Dendritic cell treated with granulocyte-macrophage colony-stimulating factor and Interleukin-4, amounts not matched to agents 40 ng/mL and 50 ng/mL, for 4 days (primary cell): ENCODE measurements around the gene SLMAP.
A peak's percentile ranks its signal among the peaks of the same experiment; 100 is the strongest.

Source experiments
- H3K27ac Mint-ChIP-seq: one replicate; pipeline ENCODE4 v1.8.0; 2022; ENCODE audit warnings: mild to moderate bottlenecking, mixed read lengths
- H3K27me3 Mint-ChIP-seq: one replicate; pipeline ENCODE4 v1.8.0; 2022; ENCODE audit warnings: mild to moderate bottlenecking, mixed read lengths
- H3K36me3 Mint-ChIP-seq: one replicate; pipeline ENCODE4 v1.8.0; 2022; ENCODE audit warnings: low read depth, mixed read lengths
- H3K4me1 Mint-ChIP-seq: one replicate; pipeline ENCODE4 v1.8.0; 2022; ENCODE audit warnings: low read depth, mixed read lengths
- H3K4me3 Mint-ChIP-seq: one replicate; pipeline ENCODE4 v1.8.0; 2022; ENCODE audit warnings: mild to moderate bottlenecking, moderate library complexity, mixed read lengths
- H3K9me3 Mint-ChIP-seq: one replicate; pipeline ENCODE4 v1.8.0; 2022; ENCODE audit warnings: mixed read lengths
- intact Hi-C: fragments of 100-400 bp; cut with micrococcal nuclease; formaldehyde crosslinking; loops from one replicate; pipeline ENCODE4 v1.15.0; 2022

Gene SLMAP

GRCh38 chr3:57768595-57768994, 12.5 kb downstream of the SLMAP start:
- no peaks in the 10 kb centered on the region for H3K9me3 Mint-ChIP-seq
- H3K36me3 Mint-ChIP-seq, result peaks cover 43% of the 10 kb centered on the region
- H3K4me1 Mint-ChIP-seq, result peaks cover 42% of the 10 kb centered on the region
- H3K27ac Mint-ChIP-seq, result no peak overlapping the region
- intact Hi-C loops, result no loop called here
- H3K4me3 Mint-ChIP-seq, result no peak overlapping the region
- H3K27me3 Mint-ChIP-seq, result no peaks in the 10 kb centered on the region

DNA sequence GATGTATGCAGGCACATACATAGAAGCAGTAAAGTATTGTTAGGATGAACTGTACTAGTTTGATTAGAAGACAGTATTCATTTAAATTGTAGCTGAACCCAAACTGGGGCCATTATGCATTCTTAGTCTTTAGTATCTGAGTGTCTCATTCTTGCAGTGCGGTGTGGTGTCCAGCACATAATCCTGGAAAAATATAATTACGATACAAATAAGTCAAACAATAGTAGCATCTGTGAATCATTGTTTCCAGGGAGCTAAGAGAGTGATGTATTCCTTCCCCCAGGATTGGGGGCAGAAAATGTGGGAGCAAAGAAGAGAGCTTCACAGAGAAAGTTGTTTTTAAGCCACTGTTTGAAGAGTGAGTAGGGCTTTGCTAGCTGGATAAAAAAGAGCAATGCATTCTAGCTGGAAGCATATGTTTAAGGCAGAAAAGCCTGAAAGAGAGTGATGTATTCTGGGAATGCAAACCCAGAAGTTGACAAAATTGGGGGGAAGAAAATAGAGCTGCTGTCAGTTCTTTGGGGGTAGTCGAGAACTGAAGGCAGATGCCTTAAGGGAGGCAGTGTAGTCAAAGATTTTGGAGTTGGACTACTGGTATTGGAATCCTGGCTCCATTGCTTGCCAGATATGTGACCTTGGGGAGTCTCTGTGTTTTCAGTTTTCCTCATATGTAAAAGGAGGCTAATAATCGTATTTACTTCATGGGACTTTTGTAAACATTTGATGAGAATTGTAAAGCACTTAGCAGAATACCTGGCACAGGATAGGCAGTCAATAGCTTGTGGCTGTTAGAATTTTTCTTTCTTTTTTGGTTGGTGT, 14.1 kb downstream of the SLMAP start:
- Mint-ChIP-seq H3K36me3 (peaks cover 29% of the 10 kb centered on the region), H3K27me3 (no peaks in the 10 kb centered on the region), H3K4me3 (no peak overlapping the region), H3K9me3 (no peaks in the 10 kb centered on the region), H3K27ac (no peak overlapping the region), H3K4me1 (peaks cover 27% of the 10 kb centered on the region)
- intact Hi-C loops, result no loop called here

GRCh38 chr3:57772251-57772650, 16.1 kb downstream of the SLMAP start:
- H3K4me3 Mint-ChIP-seq, result no peak overlapping the region
- peaks cover 18% of the 10 kb centered on the region for H3K4me1 Mint-ChIP-seq
- H3K9me3 Mint-ChIP-seq, result no peaks in the 10 kb centered on the region
- H3K36me3 Mint-ChIP-seq, result peaks cover 19% of the 10 kb centered on the region
- H3K27ac Mint-ChIP-seq, result no peak overlapping the region
- intact Hi-C loops, result no loop called here
- H3K27me3 Mint-ChIP-seq, result no peaks in the 10 kb centered on the region

DNA sequence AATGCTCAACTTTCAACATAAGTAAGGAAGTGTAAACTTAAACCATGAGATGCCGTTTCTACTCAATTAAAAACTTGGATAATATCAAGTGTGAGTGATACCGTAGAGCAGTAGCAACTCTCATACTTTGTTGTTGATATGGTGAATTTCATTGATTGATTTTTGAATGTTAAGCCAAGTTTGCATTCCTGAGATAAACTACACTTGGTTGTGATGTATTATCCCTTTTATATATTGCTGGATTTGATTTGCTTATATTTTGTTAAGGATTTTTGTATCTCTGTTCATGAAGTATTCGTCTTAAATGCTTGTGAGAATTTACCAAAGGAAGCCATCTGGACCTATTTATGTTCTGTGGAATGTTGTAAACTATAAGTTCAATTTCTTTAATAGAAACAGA, 21.7 kb downstream of the SLMAP start:
- Mint-ChIP-seq H3K27ac (no peak overlapping the region), H3K9me3 (no peaks in the 10 kb centered on the region), H3K27me3 (no peaks in the 10 kb centered on the region), H3K36me3 (peaks cover 4% of the 10 kb centered on the region), H3K4me3 (no peak overlapping the region), H3K4me1 (peaks cover 20% of the 10 kb centered on the region)
- intact Hi-C loops, result no loop called here

- Mint-ChIP-seq H3K27me3 (no peaks in the 10 kb centered on the region), H3K27ac (peak overlapping the region; percentile 75), H3K36me3 (no peaks in the 10 kb centered on the region), H3K4me3 (no peak overlapping the region), H3K9me3 (no peaks in the 10 kb centered on the region), H3K4me1 (peaks cover 26% of the 10 kb centered on the region)
- intact Hi-C loops, result no loop called here
Measured at GRCh38 chr3:57778494-57778893, 22.4 kb downstream of the SLMAP start.

DNA sequence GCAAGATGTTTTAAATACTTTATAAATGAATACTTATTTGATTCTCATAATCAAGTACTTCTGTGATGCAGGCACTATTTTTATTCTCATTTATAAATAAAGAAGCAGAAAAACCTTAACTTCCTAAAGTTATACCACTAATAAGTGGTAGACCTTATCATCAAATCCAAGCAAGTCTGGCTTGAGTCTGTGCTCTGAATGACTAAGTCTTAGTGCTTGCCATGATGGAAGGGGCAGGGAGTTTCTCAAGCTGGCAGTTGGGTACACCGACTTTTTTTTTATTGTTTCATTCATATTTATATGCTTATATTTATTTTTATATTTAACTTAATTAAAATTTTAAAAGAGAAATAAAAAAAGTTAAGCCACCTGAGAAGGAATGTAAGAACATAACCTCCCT, 23.6 kb downstream of the SLMAP start:
- intact Hi-C loops, result no loop called here

DNA sequence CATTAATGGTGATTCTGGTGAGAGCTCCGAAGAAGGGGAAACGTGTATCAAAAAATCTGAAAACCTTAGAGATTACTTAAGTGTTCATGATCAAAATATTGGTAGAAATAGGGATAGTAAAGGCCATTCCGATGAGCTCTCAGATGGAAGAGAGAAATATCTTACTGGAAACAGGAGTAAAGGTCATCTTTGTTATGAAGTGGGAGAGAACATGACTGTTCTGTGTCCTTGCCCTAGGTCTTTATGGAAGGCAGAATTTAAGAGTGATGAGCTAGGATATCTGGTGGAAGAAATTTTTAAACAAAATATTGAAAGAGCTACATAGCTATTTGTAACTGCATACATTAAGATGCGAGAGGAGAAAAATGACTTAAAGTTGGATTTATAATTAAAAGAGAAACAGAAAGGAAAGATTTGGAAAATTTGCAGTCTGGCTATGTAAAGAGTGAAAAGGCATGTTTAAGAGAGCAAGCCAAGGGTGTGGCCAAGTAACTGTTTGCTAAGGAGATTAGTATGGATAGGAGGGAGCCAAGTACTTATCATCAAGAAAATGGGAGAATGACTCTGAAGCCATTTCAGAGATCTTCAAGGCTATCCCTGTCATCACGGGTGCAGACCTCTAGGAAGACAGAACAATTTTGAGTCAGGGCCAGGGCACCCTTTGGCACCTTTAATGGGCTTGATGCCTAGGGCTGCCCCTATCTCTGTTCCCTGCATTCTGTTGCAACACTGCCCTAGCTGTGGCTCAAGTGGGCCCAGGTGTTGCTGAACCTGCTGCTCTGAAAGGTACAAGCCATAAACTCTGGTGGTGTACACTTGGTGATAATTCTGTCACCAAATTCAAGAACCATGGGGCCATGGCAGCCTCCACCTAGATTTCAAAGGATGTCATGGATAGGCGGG, 27.3 kb downstream of the SLMAP start:
- no peaks in the 10 kb centered on the region for H3K36me3 Mint-ChIP-seq
- no peak overlapping the region for H3K4me3 Mint-ChIP-seq
- H3K9me3 Mint-ChIP-seq, result no peaks in the 10 kb centered on the region
- H3K27me3 Mint-ChIP-seq, result no peaks in the 10 kb centered on the region
- intact Hi-C loops, result no loop called here
- H3K4me1 Mint-ChIP-seq, result peaks cover 30% of the 10 kb centered on the region
- no peak overlapping the region for H3K27ac Mint-ChIP-seq

More for the DNA sequence above, 23.6 kb downstream of the SLMAP start:
- no peaks in the 10 kb centered on the region for H3K9me3 Mint-ChIP-seq
- H3K27me3 Mint-ChIP-seq, result no peaks in the 10 kb centered on the region
- peaks cover 36% of the 10 kb centered on the region for H3K4me1 Mint-ChIP-seq
- H3K36me3 Mint-ChIP-seq, result no peaks in the 10 kb centered on the region
- H3K27ac Mint-ChIP-seq, result no peak overlapping the region
- no peak overlapping the region for H3K4me3 Mint-ChIP-seq

DNA sequence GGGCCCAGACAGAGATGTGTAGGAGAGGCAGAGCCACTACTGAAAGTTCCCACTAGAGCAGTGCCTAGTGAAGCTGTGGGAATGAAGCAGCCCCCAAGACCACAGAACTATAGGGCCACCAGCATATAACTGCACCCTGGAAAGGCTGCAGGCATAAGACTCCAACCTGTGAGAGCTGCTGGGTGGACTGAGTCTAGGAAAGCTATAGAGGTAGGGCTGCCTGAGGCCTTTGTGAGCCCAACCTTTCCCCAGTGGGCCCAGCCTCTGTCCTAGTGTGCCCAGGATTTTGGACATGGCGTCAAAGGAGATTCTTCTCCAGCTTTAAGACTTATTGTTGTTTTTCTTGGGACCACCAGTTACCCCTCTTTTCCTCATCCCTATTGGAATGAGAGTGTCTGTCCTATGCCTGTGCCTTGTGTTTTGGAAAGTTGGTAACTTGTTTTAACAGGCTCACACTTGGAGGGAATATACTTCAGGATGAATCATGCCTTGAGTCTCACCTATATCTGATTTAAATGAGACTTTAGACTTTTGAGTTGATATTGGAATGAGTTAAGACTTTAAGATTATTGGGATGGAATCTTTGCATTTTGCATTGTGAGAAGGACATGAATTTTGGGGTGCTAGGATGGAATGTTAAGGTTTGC, 28.1 kb downstream of the SLMAP start:
- no peaks in the 10 kb centered on the region for H3K36me3 Mint-ChIP-seq
- H3K27ac Mint-ChIP-seq, result no peak overlapping the region
- H3K4me3 Mint-ChIP-seq, result no peak overlapping the region
- no peaks in the 10 kb centered on the region for H3K9me3 Mint-ChIP-seq
- H3K4me1 Mint-ChIP-seq, result peaks cover 25% of the 10 kb centered on the region
- H3K27me3 Mint-ChIP-seq, result no peaks in the 10 kb centered on the region
- intact Hi-C loops, result no loop called here

DNA sequence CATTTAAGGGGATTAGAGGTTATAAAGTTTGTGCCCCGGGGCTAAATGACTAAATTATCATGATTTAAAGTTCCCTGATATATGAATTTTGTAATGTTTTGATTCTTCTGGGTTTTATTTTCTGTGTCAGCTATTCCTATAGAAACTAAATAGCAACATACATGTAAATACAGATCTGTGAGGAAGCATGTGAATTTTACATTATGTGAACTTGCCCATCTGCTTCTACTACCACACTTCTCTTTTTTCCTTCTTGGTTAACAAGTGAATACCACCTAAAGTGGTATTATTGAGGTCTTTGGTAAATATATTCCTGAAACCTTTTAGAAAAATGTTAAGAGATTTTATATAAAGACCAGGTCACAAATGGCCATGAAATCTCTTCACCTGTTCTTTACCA, 29.3 kb downstream of the SLMAP start:
- intact Hi-C loops, result no loop called here
- H3K4me1 Mint-ChIP-seq, result peaks cover 25% of the 10 kb centered on the region
- H3K9me3 Mint-ChIP-seq, result no peaks in the 10 kb centered on the region
- no peaks in the 10 kb centered on the region for H3K27me3 Mint-ChIP-seq
- no peak overlapping the region for H3K27ac Mint-ChIP-seq
- no peaks in the 10 kb centered on the region for H3K36me3 Mint-ChIP-seq
- H3K4me3 Mint-ChIP-seq, result no peak overlapping the region

DNA sequence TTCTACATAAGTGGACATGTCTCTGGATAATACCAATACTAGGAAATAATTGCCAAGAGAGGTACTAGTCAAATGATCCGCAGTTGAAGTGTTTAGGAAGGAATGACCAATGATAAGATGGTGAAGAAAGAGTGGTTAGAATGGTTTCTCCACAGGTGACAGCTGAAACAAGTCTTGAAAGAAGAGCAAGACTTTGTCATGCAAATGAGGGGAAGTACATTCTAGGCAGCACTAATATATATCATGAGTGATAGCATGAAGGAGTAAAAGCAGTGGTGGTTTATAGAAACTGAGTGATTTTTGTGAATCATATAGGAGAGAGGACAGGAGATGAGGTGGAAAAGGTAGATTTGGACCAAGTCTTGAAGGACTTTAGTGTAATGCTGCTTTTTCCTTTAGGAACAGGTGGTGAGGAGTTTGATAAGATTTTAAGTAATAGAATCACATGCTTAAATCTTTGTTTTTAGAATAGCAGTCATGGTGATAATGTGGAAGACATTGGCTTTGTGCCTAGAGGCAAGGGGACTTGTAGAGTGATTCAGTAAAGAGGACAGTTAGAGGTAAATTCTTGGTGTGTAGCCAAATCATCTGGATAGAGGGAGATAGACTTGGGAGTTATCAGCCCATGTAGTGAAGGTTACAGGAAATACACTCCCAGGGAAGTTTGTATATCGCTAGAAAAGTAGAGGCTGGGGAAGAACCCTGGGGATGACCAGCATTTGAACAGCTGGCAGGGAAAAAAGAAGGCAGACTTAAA, 31.9 kb downstream of the SLMAP start:
- intact Hi-C loops, result no loop called here
- Mint-ChIP-seq H3K4me3 (no peak overlapping the region), H3K4me1 (peaks cover 24% of the 10 kb centered on the region), H3K9me3 (no peaks in the 10 kb centered on the region), H3K27ac (no peak overlapping the region), H3K36me3 (no peaks in the 10 kb centered on the region), H3K27me3 (no peaks in the 10 kb centered on the region)

DNA sequence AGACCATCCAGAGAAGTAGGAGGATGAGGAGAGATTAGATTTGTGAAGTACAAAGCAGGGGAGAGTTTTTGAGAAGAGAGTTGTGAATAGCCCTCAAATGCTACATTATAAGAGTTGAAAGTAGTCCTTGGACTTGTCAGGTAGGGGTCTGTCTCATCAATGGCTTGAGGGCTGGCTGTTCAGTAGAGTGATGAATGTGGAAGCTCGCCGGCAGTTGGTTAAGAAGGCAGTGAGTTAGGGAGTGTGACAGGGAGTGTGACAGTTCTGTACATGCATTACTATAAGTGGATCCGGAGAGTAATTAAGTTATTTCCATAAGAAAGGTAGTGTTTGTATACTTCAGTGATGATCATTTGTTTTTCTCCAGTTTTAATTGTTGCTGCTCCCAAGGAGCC, 32.5 kb downstream of the SLMAP start:
- Mint-ChIP-seq H3K36me3 (no peaks in the 10 kb centered on the region), H3K4me3 (no peak overlapping the region), H3K27ac (no peak overlapping the region), H3K9me3 (no peaks in the 10 kb centered on the region), H3K27me3 (no peaks in the 10 kb centered on the region), H3K4me1 (peaks cover 24% of the 10 kb centered on the region)
- intact Hi-C loops, result no loop called here

GRCh38 chr3:57791245-57791644, 35.1 kb downstream of the SLMAP start:
- no peak overlapping the region for H3K4me3 Mint-ChIP-seq
- no peaks in the 10 kb centered on the region for H3K36me3 Mint-ChIP-seq
- intact Hi-C loops, result no loop called here
- H3K4me1 Mint-ChIP-seq, result peaks cover 26% of the 10 kb centered on the region
- H3K27ac Mint-ChIP-seq, result peak overlapping the region; percentile 60
- H3K27me3 Mint-ChIP-seq, result no peaks in the 10 kb centered on the region
- no peaks in the 10 kb centered on the region for H3K9me3 Mint-ChIP-seq

GRCh38 chr3:57792198-57792597, 36.1 kb downstream of the SLMAP start:
- H3K9me3 Mint-ChIP-seq, result no peaks in the 10 kb centered on the region
- H3K36me3 Mint-ChIP-seq, result no peaks in the 10 kb centered on the region
- H3K4me3 Mint-ChIP-seq, result no peak overlapping the region
- intact Hi-C loops, result no loop called here
- H3K27me3 Mint-ChIP-seq, result no peaks in the 10 kb centered on the region
- H3K27ac Mint-ChIP-seq, result no peak overlapping the region
- peaks cover 29% of the 10 kb centered on the region for H3K4me1 Mint-ChIP-seq
